Astrocyte (in vitro differentiated cells and primary cell): ENCODE results near the gene SHISA9. TPM values are rescaled to one million over a fixed set of nuclear protein-coding genes. Genes with fewer than 3 reads are reported as not detected.

ENCODE experiments used
- DNase-seq: peaks from one replicate; pipeline ENCODE4 v3.0.0-alpha.2; 2010; ENCODE audit warnings: low read depth
- FAIRE-seq: peaks from 2 replicates; lab custom pipeline; 2011; peaks lifted over from hg19 to GRCh38; lab: Jason Lieb, UNC
- H2AFZ ChIP-seq: 2 replicates; pipeline ENCODE4 v1.6.0; 2012; ENCODE audit warnings: low read depth, low read length, inconsistent platforms
- H3K27ac ChIP-seq: 2 replicates; pipeline ENCODE4 v1.5.1; 2011; ENCODE audit warnings: low read depth, low read length, inconsistent platforms
- H3K27me3 ChIP-seq: 2 replicates; pipeline ENCODE4 v1.6.0; 2011; ENCODE audit warnings: low read length, inconsistent platforms; ENCODE audit not compliant: insufficient read depth
- H3K36me3 ChIP-seq: 2 replicates; pipeline ENCODE4 v1.5.1; 2011; ENCODE audit warnings: low read length, inconsistent platforms; ENCODE audit not compliant: insufficient read depth
- H3K4me1 ChIP-seq: 2 replicates; pipeline ENCODE4 v1.5.1; 2011; ENCODE audit warnings: low read length, inconsistent platforms; ENCODE audit not compliant: insufficient read depth
- H3K4me2 ChIP-seq: 2 replicates; pipeline ENCODE4 v1.6.0; 2012; ENCODE audit warnings: low read length, inconsistent platforms
- H3K4me3 ChIP-seq: 2 replicates; pipeline ENCODE4 v1.5.1; 2011; ENCODE audit warnings: low read depth, mild to moderate bottlenecking, low read length, inconsistent platforms; ENCODE audit not compliant: insufficient read depth
- H3K79me2 ChIP-seq: 2 replicates; pipeline ENCODE4 v1.6.0; 2012; ENCODE audit warnings: mild to moderate bottlenecking, low read length, inconsistent platforms; ENCODE audit not compliant: insufficient read depth
- H3K9ac ChIP-seq: 2 replicates; pipeline ENCODE4 v1.6.0; 2012; ENCODE audit warnings: mild to moderate bottlenecking, low read length, inconsistent platforms
- H3K9me3 ChIP-seq: 2 replicates; pipeline ENCODE4 v1.5.1; 2012; ENCODE audit warnings: low read depth, mild to moderate bottlenecking, low read length, inconsistent platforms; ENCODE audit not compliant: insufficient read depth
- H4K20me1 ChIP-seq: 2 replicates; pipeline ENCODE4 v1.6.0; 2012; ENCODE audit warnings: low read length, inconsistent platforms; ENCODE audit not compliant: insufficient read depth
- H3K27ac Mint-ChIP-seq: one replicate; pipeline ENCODE4 v1.8.0; 2021; ENCODE audit warnings: mild to moderate bottlenecking, mixed read lengths; ENCODE audit not compliant: unreplicated experiment
- H3K27me3 Mint-ChIP-seq: one replicate; pipeline ENCODE4 v1.8.0; 2021; ENCODE audit warnings: low read depth, mixed read lengths; ENCODE audit not compliant: unreplicated experiment
- H3K36me3 Mint-ChIP-seq: one replicate; pipeline ENCODE4 v1.8.0; 2021; ENCODE audit warnings: low read depth, mixed read lengths; ENCODE audit not compliant: unreplicated experiment
- H3K4me1 Mint-ChIP-seq: one replicate; pipeline ENCODE4 v1.8.0; 2021; ENCODE audit warnings: low read depth, mixed read lengths; ENCODE audit not compliant: unreplicated experiment
- H3K4me3 Mint-ChIP-seq: one replicate; pipeline ENCODE4 v1.8.0; 2021; ENCODE audit warnings: mild to moderate bottlenecking, moderate library complexity, mixed read lengths; ENCODE audit not compliant: unreplicated experiment
- H3K9me3 Mint-ChIP-seq: one replicate; pipeline ENCODE4 v1.8.0; 2021; ENCODE audit warnings: mild to moderate bottlenecking, mixed read lengths; ENCODE audit not compliant: unreplicated experiment
- EZH2 ChIP-seq: IDR thresholded peaks from 2 replicates; pipeline ENCODE4 v1.6.1; 2012; ENCODE audit warnings: mild to moderate bottlenecking, low read length, inconsistent platforms; ENCODE audit not compliant: insufficient read depth
- total RNA-seq: library from RNA; stranded (reverse); gene quantifications from 2 replicates; pipeline ENCODE4 v1.2.1, GENCODE V29; 2021
- TF ChIP-seq, protein P1 (sequence below): IDR thresholded peaks from 2 replicates; pipeline ENCODE4 v1.5.1; 2011; ENCODE audit warnings: low read depth, mild to moderate bottlenecking, inconsistent platforms, low read length, moderate library complexity; ENCODE audit not compliant: insufficient read depth

SHISA9 gene
- total RNA-seq, 1 donor from 2014 or later = 73.0 TPM

DNA sequence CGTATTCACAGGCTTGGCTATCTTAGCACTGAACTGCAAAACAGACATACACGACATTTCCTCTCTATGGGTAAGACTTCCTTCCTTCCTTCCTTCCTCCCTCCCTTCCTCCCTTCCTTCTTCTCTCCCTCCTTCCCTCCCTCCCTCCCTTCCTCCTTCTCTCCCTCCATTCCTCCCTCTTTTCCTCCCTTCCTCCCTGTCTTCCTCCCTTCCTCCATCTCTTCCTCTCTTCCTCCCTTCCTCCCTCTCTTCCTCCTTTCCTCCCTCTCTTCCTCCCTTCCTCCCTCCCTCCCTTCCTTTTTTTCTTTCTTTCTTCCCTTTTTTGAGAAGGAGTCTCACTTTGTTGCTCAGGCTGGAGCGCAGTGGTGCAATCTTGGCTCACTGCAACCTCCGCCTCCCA lies 22.4 kb upstream of the SHISA9 start:
- no peaks in the 10 kb centered on the region for H3K9me3 ChIP-seq
- Mint-ChIP-seq H3K9me3 (no peaks in the 10 kb centered on the region), H3K4me1 (peaks cover 10% of the 10 kb centered on the region), H3K27me3 (peaks cover 4% of the 10 kb centered on the region), H3K4me3 (no peak overlapping the region), H3K36me3 (no peaks in the 10 kb centered on the region), H3K27ac (no peak overlapping the region)
- no peak overlapping the region for H3K27ac ChIP-seq
- TF ChIP-seq, protein P1, sequence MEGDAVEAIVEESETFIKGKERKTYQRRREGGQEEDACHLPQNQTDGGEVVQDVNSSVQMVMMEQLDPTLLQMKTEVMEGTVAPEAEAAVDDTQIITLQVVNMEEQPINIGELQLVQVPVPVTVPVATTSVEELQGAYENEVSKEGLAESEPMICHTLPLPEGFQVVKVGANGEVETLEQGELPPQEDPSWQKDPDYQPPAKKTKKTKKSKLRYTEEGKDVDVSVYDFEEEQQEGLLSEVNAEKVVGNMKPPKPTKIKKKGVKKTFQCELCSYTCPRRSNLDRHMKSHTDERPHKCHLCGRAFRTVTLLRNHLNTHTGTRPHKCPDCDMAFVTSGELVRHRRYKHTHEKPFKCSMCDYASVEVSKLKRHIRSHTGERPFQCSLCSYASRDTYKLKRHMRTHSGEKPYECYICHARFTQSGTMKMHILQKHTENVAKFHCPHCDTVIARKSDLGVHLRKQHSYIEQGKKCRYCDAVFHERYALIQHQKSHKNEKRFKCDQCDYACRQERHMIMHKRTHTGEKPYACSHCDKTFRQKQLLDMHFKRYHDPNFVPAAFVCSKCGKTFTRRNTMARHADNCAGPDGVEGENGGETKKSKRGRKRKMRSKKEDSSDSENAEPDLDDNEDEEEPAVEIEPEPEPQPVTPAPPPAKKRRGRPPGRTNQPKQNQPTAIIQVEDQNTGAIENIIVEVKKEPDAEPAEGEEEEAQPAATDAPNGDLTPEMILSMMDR = no peak
- TF ChIP-seq EZH2 = no peak
- H4K20me1 ChIP-seq = no peaks in the 10 kb centered on the region
- H3K4me2 ChIP-seq = no peak overlapping the region
- no peaks in the 10 kb centered on the region for H3K27me3 ChIP-seq
- H3K4me3 ChIP-seq = no peak overlapping the region
- FAIRE-seq = no peak
- no peak overlapping the region for H3K9ac ChIP-seq
- H3K36me3 ChIP-seq = no peaks in the 10 kb centered on the region
- no peaks in the 10 kb centered on the region for H3K79me2 ChIP-seq
- no peak overlapping the region for H2AFZ ChIP-seq
- peaks cover 3% of the 10 kb centered on the region for H3K4me1 ChIP-seq
- no peak for DNase-seq

DNA sequence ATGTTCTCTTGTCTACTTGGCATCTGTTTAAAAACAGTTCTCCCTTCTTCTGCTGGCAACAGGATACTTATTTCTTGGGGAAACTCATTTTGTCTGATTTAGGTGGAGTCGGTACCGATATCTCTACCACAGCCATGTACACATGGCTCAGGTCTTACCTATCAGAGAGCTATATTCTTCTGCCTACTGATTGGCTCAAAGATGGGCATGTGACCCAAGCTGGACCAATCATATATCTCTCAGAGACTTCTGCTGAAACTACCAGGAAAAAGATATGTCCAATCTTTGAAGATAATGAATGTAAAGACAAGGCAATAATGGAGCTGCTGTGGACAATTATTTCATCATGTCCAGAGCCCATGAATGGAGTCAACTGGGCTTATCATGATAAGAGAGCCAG lies 21.6 kb upstream of the SHISA9 start:
- TF ChIP-seq, protein P1 = no peak
- no peak for TF ChIP-seq EZH2
- Histone ChIP-seq H3K4me1 (no peaks in the 10 kb centered on the region), H3K9ac (no peak overlapping the region), H3K4me3 (no peak overlapping the region), H3K79me2 (no peaks in the 10 kb centered on the region), H3K36me3 (no peaks in the 10 kb centered on the region), H3K27ac (no peak overlapping the region), H4K20me1 (no peaks in the 10 kb centered on the region), H3K9me3 (no peaks in the 10 kb centered on the region), H2AFZ (no peak overlapping the region), H3K4me2 (no peak overlapping the region), H3K27me3 (no peaks in the 10 kb centered on the region)
- Mint-ChIP-seq H3K9me3 (no peaks in the 10 kb centered on the region), H3K36me3 (no peaks in the 10 kb centered on the region), H3K4me1 (peaks cover 4% of the 10 kb centered on the region), H3K27ac (no peak overlapping the region), H3K4me3 (no peak overlapping the region), H3K27me3 (peaks cover 4% of the 10 kb centered on the region)
- DNase-seq (no peak), FAIRE-seq (no peak)

DNA sequence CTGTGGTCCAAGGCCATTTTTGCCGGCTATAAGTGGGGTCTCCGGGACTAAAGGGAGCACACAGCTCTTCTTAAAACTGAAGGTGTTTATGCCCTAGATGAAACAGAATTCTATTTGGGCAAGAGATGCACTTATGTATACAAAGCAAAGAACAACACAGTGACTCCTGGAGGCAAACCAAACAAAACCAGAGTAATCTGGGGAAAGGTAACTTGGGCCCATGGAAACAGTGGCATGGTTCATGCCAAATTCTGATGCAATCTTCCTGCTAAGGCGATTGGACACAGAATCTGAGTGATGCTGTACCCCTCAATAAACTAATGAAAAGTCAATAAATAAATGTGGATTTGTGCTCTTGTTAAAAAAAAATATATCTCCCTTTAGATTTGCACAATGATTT lies 20.2 kb upstream of the SHISA9 start:
- H3K36me3 Mint-ChIP-seq = no peaks in the 10 kb centered on the region
- no peaks in the 10 kb centered on the region for H3K9me3 Mint-ChIP-seq
- H3K4me1 Mint-ChIP-seq = peaks cover 10% of the 10 kb centered on the region
- FAIRE-seq (no peak), DNase-seq (no peak)
- no peak overlapping the region for H3K4me3 Mint-ChIP-seq
- peaks cover 4% of the 10 kb centered on the region for H3K27me3 ChIP-seq
- no peak overlapping the region for H2AFZ ChIP-seq
- no peaks in the 10 kb centered on the region for H3K9me3 ChIP-seq
- H4K20me1 ChIP-seq = no peaks in the 10 kb centered on the region
- no peaks in the 10 kb centered on the region for H3K36me3 ChIP-seq
- H3K27me3 Mint-ChIP-seq = peaks cover 4% of the 10 kb centered on the region
- TF ChIP-seq, protein P1 = no peak
- no peak for TF ChIP-seq EZH2
- no peak overlapping the region for H3K27ac ChIP-seq
- no peaks in the 10 kb centered on the region for H3K4me1 ChIP-seq
- H3K4me2 ChIP-seq = no peak overlapping the region
- no peaks in the 10 kb centered on the region for H3K79me2 ChIP-seq
- no peak overlapping the region for H3K4me3 ChIP-seq
- H3K27ac Mint-ChIP-seq = no peak overlapping the region
- no peak overlapping the region for H3K9ac ChIP-seq
